ENCODE results near the gene ACSS2. TPM values are rescaled to one million over a fixed set of nuclear protein-coding genes. Genes with fewer than 3 reads are reported as not detected.
A peak's percentile ranks its signal among the peaks of the same experiment; 100 is the strongest.

Gene ACSS2
- total and polyA plus RNA-seq, 8 donors = 50.4 to 152 (median 58.7) TPM

DNA sequence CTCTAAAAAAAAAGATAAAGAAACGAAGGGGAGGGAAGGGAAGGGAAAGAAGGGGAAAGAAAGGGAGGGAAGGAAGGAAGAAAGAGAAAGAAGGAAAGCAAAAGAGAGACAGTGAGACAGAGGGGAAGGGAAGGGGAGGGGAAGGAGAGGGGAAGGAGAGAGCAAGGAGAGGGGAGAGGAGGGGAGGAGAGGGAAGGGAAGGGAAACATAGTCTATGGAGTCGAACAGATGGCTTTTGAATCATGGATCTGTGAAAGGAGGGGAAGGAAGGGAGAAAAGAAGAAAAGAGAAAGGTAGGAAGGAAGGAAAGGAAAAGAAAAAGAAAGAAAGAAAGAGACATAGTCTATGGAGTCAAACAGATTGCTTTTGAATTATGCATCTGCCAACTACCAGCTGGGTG lies 34.3 kb upstream of the ACSS2 start:
- DNase-seq = no peak
- H3K36me3 ChIP-seq = no peaks in the 10 kb centered on the region
- no peak for ATAC-seq
- H3K4me3 ChIP-seq = no peak overlapping the region
- no peak overlapping the region for H3K27ac ChIP-seq
- intact Hi-C loops (cut with DNase I) = no loop called here
- no peaks in the 10 kb centered on the region for H3K9me3 ChIP-seq
- TF ChIP-seq, protein P1, sequence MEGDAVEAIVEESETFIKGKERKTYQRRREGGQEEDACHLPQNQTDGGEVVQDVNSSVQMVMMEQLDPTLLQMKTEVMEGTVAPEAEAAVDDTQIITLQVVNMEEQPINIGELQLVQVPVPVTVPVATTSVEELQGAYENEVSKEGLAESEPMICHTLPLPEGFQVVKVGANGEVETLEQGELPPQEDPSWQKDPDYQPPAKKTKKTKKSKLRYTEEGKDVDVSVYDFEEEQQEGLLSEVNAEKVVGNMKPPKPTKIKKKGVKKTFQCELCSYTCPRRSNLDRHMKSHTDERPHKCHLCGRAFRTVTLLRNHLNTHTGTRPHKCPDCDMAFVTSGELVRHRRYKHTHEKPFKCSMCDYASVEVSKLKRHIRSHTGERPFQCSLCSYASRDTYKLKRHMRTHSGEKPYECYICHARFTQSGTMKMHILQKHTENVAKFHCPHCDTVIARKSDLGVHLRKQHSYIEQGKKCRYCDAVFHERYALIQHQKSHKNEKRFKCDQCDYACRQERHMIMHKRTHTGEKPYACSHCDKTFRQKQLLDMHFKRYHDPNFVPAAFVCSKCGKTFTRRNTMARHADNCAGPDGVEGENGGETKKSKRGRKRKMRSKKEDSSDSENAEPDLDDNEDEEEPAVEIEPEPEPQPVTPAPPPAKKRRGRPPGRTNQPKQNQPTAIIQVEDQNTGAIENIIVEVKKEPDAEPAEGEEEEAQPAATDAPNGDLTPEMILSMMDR (IDR thresholded peaks at IDR 0.05) = no peak
- no peaks in the 10 kb centered on the region for H3K4me1 ChIP-seq
- no peaks in the 10 kb centered on the region for H3K27me3 ChIP-seq

DNA sequence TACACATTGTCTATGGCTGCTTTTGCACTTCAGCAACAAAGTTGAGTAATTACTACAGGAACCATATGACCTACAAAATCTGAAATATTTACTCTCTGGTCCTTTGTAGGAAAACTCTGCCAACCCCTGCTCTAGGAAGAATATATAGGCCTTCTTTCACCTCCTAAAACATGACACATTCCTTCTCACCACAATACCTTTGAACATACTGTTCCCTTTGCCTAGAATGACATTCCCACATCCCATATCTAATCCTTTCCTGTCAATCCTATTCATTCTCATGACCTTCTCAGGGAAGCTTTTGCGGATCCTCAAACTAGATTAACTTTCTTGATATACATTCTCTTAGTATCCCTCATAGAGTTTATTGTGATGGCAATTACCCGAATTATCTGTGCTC lies 33.0 kb upstream of the ACSS2 start:
- intact Hi-C loops (cut with DNase I) = no loop called here
- TF ChIP-seq, protein P1 (IDR thresholded peaks at IDR 0.05) = no peak
- DNase-seq = no peak
- no peak for ATAC-seq
- no peaks in the 10 kb centered on the region for H3K4me1 ChIP-seq
- H3K27me3 ChIP-seq = no peaks in the 10 kb centered on the region
- no peak overlapping the region for H3K4me3 ChIP-seq
- no peak overlapping the region for H3K27ac ChIP-seq
- peaks cover 0 to 3% of the 10 kb centered on the region in 2 donors for H3K36me3 ChIP-seq
- no peaks in the 10 kb centered on the region for H3K9me3 ChIP-seq

DNA sequence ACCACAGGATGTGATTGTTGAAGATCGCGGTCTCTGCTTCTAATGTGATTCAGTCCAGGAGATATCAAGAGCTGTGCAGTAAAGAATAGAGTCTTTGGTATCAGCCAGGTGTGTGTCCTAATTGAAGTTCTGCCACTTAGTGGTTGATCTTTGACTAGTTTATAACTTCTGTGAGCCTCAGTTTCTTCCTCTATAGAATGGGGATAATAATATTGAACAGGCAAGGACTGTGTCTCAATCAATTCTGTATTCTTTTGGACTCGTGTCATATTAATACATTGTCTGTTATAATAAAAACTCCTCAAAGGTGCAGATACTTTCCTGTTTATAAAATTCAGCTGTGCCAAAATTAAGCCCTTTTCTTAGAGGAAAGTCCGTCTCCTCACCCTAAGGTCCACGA lies 27.8 kb upstream of the ACSS2 start:
- DNase-seq = no peak
- H3K27me3 ChIP-seq = no peaks in the 10 kb centered on the region
- intact Hi-C loops (cut with DNase I) = no loop called here
- H3K4me1 ChIP-seq = no peaks in the 10 kb centered on the region
- peaks cover 0 to 34% of the 10 kb centered on the region in 2 donors for H3K36me3 ChIP-seq
- TF ChIP-seq, protein P1 (IDR thresholded peaks at IDR 0.05) = no peak
- H3K9me3 ChIP-seq = no peaks in the 10 kb centered on the region
- no peak for ATAC-seq
- no peak overlapping the region for H3K27ac ChIP-seq
- no peak overlapping the region for H3K4me3 ChIP-seq

DNA sequence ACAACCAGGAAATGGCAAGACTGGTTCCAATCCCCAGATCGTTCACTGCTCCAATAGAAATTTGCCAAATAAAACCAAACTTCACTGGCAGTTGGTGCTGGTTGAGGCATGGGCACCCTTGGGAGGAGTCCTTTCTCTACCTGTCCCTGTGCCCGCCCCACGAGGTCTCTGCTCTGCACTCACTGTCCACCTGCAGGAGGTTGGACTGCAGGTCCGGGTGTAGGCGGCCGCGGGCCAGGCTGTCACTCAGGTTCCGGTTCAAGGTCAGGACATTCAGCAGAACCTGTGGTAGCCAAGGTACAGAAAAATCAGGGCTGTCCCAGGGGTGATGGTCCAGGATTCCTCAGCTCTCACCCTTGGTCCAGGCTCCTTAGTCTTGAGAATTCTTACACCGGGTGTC lies 26.6 kb upstream of the ACSS2 start:
- TF ChIP-seq, protein P1 (IDR thresholded peaks at IDR 0.05) = no peak
- no peak overlapping the region for H3K27ac ChIP-seq
- ATAC-seq (no peak), DNase-seq (peak in 1 of 4 donors; percentile 74)
- H3K36me3 ChIP-seq = peaks cover 0 to 41% of the 10 kb centered on the region in 2 donors
- H3K4me1 ChIP-seq = no peaks in the 10 kb centered on the region
- intact Hi-C loops (cut with DNase I) = no loop called here
- no peaks in the 10 kb centered on the region for H3K9me3 ChIP-seq
- H3K27me3 ChIP-seq = no peaks in the 10 kb centered on the region
- H3K4me3 ChIP-seq = no peak overlapping the region

DNA sequence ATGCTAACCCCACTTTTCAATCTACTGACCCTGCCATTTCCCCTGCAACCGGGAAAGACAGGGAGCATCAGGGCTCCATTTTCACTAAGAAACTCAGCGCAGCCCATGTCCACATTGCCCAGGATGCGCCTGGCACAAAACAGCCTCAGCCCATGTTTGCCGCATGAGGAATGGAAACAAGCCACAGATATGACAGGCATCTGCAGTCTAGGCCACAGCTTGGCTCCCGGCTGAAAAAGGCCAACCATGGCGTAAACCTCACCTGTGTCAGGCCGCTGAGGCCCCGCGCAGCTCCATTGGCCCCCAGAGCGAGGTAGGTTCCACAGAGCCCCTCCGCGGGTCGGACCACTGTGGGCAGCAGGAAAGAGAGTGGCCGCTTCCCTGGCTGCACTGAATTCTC lies 25.4 kb upstream of the ACSS2 start:
- intact Hi-C loops (cut with DNase I) = no loop called here
- no peaks in the 10 kb centered on the region for H3K4me1 ChIP-seq
- H3K27me3 ChIP-seq = no peaks in the 10 kb centered on the region
- no peak overlapping the region for H3K4me3 ChIP-seq
- TF ChIP-seq, protein P1 (IDR thresholded peaks at IDR 0.05) = no peak
- peaks cover 0 to 41% of the 10 kb centered on the region in 2 donors for H3K36me3 ChIP-seq
- DNase-seq (no peak), ATAC-seq (no peak)
- H3K9me3 ChIP-seq = no peaks in the 10 kb centered on the region
- no peak overlapping the region for H3K27ac ChIP-seq

Data from left lung (tissue), 10 donors.